ENCODE results near the gene GJB1. TPM values are rescaled to one million over a fixed set of nuclear protein-coding genes. Genes with fewer than 3 reads are reported as not detected.

The GJB1 gene
- total RNA-seq, 1 experiment from 2014 or later = not detected

GRCh38 chrX:71214604-71215337, 8.3 kb upstream of the GJB1 start:
- no peak for DNase-seq (ENCODE audit: low read depth)

- DNase-seq (ENCODE audit: low read depth) = no peak
Observed at GRCh38 chrX:71215338-71215912, 7.6 kb upstream of the GJB1 start.

GRCh38 chrX:71216485-71216884, 6.5 kb upstream of the GJB1 start:
- DNase-seq (ENCODE audit: low read depth) = no peak

- DNase-seq (ENCODE audit: low read depth) = no peak
Observed at GRCh38 chrX:71217298-71217697, 5.7 kb upstream of the GJB1 start.

GRCh38 chrX:71221145-71221544, 1.9 kb upstream of the GJB1 start:
- DNase-seq (ENCODE audit: low read depth) = no peak

- DNase-seq (ENCODE audit: low read depth) = no peak
Observed at GRCh38 chrX:71224098-71224708, 1.2 kb downstream of the GJB1 start.

GRCh38 chrX:71225009-71225408, 2.0 kb downstream of the GJB1 start:
- no peak for DNase-seq (ENCODE audit: low read depth)

- no peak for DNase-seq (ENCODE audit: low read depth)
Observed at GRCh38 chrX:71225676-71226075, 2.7 kb downstream of the GJB1 start.

- DNase-seq (ENCODE audit: low read depth) = no peak
Observed at GRCh38 chrX:71227370-71228062, 4.5 kb downstream of the GJB1 start.

GRCh38 chrX:71228063-71228642, 5.1 kb downstream of the GJB1 start:
- no peak for DNase-seq (ENCODE audit: low read depth)

GRCh38 chrX:71235482-71235881, 12.5 kb downstream of the GJB1 start:
- DNase-seq (ENCODE audit: low read depth) = no peak

GRCh38 chrX:71236836-71237235, 13.8 kb downstream of the GJB1 start:
- no peak for DNase-seq (ENCODE audit: low read depth)

- DNase-seq (ENCODE audit: low read depth) = no peak
Observed at GRCh38 chrX:71239781-71240180, 16.8 kb downstream of the GJB1 start.

- DNase-seq (ENCODE audit: low read depth) = no peak
Observed at GRCh38 chrX:71241301-71241700, 18.3 kb downstream of the GJB1 start.

GRCh38 chrX:71244359-71245128, 21.5 kb downstream of the GJB1 start:
- DNase-seq (ENCODE audit: low read depth) = no peak

GRCh38 chrX:71245159-71245558, 22.1 kb downstream of the GJB1 start:
- no peak for DNase-seq (ENCODE audit: low read depth)

- no peak for DNase-seq (ENCODE audit: low read depth)
Observed at GRCh38 chrX:71250841-71251240, 27.8 kb downstream of the GJB1 start.

GRCh38 chrX:71251466-71251973, 28.5 kb downstream of the GJB1 start:
- no peak for DNase-seq (ENCODE audit: low read depth)

GRCh38 chrX:71252221-71252620, 29.2 kb downstream of the GJB1 start:
- DNase-seq (ENCODE audit: low read depth) = no peak

GRCh38 chrX:71253253-71254091, 30.4 kb downstream of the GJB1 start:
- DNase-seq (ENCODE audit: low read depth) = peak; percentile 1

Measured in HT1080 (cell line).